ENCODE measurements around the gene FILIP1L. TPM values are rescaled to one million over a fixed set of nuclear protein-coding genes. Genes with fewer than 3 reads are reported as not detected.

Gene FILIP1L
- total RNA-seq, 1 experiment from 2014 or later = 3.7 TPM

- no peak for DNase-seq
- no peaks in the 10 kb centered on the region for H3K27me3 ChIP-seq
- no peak overlapping the region for H3K4me3 ChIP-seq
- peaks cover 15% of the 10 kb centered on the region for H3K36me3 ChIP-seq
- H3K9me3 ChIP-seq (replicated peaks) = no peaks in the 10 kb centered on the region
- peaks cover 32% of the 10 kb centered on the region for H3K4me1 ChIP-seq
- no peak overlapping the region for H3K27ac ChIP-seq
Measured at GRCh38 chr3:99863588-99863987, 250.7 kb downstream of the FILIP1L start.

DNA sequence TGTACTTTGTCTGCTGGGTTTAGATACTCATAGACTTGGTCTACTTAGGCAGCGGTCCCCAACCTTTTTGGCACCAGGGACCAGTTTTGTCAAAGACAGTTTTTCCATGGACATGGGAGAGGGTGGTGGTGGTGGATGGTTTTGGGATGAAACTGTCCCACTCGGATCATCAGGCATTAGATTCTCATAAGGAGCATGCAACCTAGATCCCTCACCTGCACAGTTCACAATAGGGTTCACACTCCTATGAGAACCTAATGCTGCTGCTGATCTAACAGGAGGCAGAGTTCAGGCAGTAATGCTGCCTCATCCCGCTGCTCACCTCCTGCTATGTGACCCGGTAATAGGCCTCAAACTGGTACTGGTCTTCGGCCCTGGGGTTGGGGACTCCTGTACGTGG lies 251.3 kb downstream of the FILIP1L start:
- H3K27me3 ChIP-seq = no peaks in the 10 kb centered on the region
- no peak for DNase-seq
- H3K27ac ChIP-seq = no peak overlapping the region
- H3K36me3 ChIP-seq = peaks cover 15% of the 10 kb centered on the region
- H3K4me1 ChIP-seq = peaks cover 34% of the 10 kb centered on the region
- H3K9me3 ChIP-seq (replicated peaks) = no peaks in the 10 kb centered on the region
- H3K4me3 ChIP-seq = no peak overlapping the region

DNA sequence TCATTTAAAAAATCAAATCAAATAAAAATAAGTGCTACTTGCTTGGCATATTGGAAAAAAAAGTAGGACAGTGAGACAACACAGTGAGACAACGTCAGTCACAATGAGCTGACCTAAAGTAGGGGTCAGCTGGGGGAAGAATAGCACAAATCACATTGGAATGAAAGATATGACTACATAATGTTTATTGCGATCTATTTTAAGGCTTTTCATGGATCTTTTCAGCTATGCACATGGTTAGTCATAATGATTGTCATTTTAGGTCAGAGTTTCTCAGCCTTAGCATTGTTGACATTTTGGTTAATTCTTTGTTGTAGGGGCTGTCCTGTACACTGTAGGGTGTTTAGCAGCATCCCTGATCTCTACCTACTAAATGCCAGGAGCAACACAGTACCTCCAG lies 252.1 kb downstream of the FILIP1L start:
- no peak for DNase-seq
- H3K27me3 ChIP-seq = no peaks in the 10 kb centered on the region
- H3K9me3 ChIP-seq (replicated peaks) = no peaks in the 10 kb centered on the region
- H3K4me3 ChIP-seq = no peak overlapping the region
- H3K36me3 ChIP-seq = peaks cover 17% of the 10 kb centered on the region
- peaks cover 27% of the 10 kb centered on the region for H3K4me1 ChIP-seq
- H3K27ac ChIP-seq = no peak overlapping the region

DNA sequence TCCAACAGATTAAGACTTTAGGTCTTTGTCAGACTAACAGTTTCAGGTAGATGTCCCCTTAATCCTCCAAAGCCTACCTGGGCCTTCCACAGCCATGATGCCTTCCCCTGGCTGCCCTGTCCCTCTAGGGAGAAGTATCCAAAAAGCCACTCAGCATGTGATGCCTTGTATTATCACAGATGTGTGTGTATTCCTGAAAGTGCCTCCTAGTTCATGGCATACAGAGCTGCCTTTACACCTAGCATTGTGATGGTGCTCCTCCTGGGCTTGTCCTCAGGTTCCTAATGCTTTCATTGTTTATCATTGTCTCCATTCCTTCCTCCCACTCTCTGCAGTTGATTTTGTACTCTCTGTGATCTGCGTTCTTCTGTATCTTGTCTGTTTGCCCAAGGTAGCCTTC lies 253.1 kb downstream of the FILIP1L start:
- Histone ChIP-seq H3K27ac (no peak overlapping the region), H3K9me3 (replicated peaks) (no peaks in the 10 kb centered on the region), H3K4me3 (no peak overlapping the region), H3K27me3 (no peaks in the 10 kb centered on the region), H3K36me3 (peaks cover 19% of the 10 kb centered on the region), H3K4me1 (peaks cover 17% of the 10 kb centered on the region)
- DNase-seq = no peak

DNA sequence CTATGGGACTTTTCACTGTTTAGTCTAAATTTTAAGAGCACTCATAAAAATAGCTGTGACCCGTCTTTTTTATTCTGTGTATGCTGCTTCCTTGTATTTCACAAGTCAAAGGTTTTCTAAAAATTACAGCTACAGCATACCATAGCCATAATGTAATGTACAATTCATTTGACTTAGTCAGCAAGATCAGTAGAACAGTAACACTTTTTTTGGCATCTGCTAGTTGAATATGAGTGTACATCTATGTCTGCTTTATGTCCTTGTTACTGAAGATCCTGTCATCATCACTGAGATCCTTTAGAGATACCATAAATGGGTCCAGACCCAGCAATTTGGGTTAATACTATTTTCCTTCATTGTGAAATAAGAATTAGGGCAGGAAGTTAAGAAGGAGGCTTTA lies 254.5 kb downstream of the FILIP1L start:
- Histone ChIP-seq H3K9me3 (replicated peaks) (no peaks in the 10 kb centered on the region), H3K36me3 (peaks cover 18% of the 10 kb centered on the region), H3K27ac (no peak overlapping the region), H3K4me1 (peaks cover 11% of the 10 kb centered on the region), H3K27me3 (no peaks in the 10 kb centered on the region), H3K4me3 (no peak overlapping the region)
- DNase-seq = no peak

DNA sequence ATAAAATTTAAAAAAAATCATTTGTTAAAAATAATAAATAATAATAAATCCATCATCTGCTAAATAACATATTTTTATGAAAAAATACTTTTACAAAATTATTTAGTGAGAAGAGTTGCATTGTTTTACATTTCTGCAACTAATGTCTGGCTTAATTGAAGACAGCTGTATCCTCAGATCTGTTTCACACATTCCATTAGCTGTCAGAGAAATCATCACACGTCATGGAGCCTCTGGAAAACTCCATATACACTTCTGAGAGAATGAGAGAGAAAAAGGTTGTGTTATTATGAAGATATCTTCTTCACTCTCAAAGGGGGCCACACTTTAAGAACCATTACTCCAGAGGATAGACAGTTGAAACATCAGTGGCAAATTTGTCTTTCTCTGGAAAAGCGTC lies 255.8 kb downstream of the FILIP1L start:
- Histone ChIP-seq H3K27me3 (no peaks in the 10 kb centered on the region), H3K4me3 (no peak overlapping the region), H3K9me3 (replicated peaks) (no peaks in the 10 kb centered on the region), H3K36me3 (peaks cover 15% of the 10 kb centered on the region), H3K27ac (no peak overlapping the region), H3K4me1 (peaks cover 11% of the 10 kb centered on the region)
- no peak for DNase-seq

GRCh38 chr3:99857278-99857677 lies 257.0 kb downstream of the FILIP1L start:
- peaks cover 9% of the 10 kb centered on the region; the same call in 1 of the 2 replicates for H3K36me3 ChIP-seq
- H3K4me1 ChIP-seq = peaks cover 11% of the 10 kb centered on the region
- H3K27me3 ChIP-seq = no peaks in the 10 kb centered on the region
- no peak overlapping the region for H3K4me3 ChIP-seq
- DNase-seq = no peak
- H3K27ac ChIP-seq = no peak overlapping the region
- H3K9me3 ChIP-seq (replicated peaks) = no peaks in the 10 kb centered on the region

- Histone ChIP-seq H3K36me3 (peaks cover 9% of the 10 kb centered on the region), H3K27ac (no peak overlapping the region), H3K4me3 (no peak overlapping the region), H3K9me3 (replicated peaks) (no peaks in the 10 kb centered on the region), H3K4me1 (peaks cover 11% of the 10 kb centered on the region), H3K27me3 (no peaks in the 10 kb centered on the region)
- no peak for DNase-seq
Measured at GRCh38 chr3:99856437-99857220, 257.7 kb downstream of the FILIP1L start.

DNA sequence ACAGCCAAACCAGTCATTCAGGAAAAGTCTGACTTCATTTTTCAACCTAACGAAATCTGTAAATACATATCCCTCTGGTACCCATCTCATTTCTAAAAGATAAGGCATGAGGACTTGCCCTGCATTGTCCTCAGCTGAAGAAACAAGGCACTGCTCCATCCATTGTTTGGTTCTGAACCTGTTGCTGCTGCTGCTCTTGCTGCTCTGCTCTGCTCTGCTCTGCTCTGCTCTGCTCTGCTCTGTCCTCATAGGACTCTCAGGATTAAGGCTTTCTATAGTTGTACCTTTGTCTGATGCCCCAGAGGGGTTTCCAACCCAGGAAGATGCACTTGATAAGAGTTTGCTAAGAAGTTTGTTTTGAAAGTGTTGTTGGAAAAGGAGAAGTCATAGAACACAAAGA lies 258.4 kb downstream of the FILIP1L start:
- peaks cover 9% of the 10 kb centered on the region for H3K36me3 ChIP-seq

GRCh38 chr3:99854756-99855298 lies 259.5 kb downstream of the FILIP1L start:
- H3K27me3 ChIP-seq = no peaks in the 10 kb centered on the region
- no peak overlapping the region for H3K4me3 ChIP-seq
- H3K9me3 ChIP-seq (replicated peaks) = no peaks in the 10 kb centered on the region
- peaks cover 8% of the 10 kb centered on the region for H3K4me1 ChIP-seq
- DNase-seq = no peak
- H3K27ac ChIP-seq = no peak overlapping the region
- peaks cover 12% of the 10 kb centered on the region for H3K36me3 ChIP-seq

More for the DNA sequence above, 258.4 kb downstream of the FILIP1L start:
- H3K27me3 ChIP-seq = no peaks in the 10 kb centered on the region
- H3K9me3 ChIP-seq (replicated peaks) = no peaks in the 10 kb centered on the region
- no peak for DNase-seq
- H3K27ac ChIP-seq = no peak overlapping the region
- no peak overlapping the region for H3K4me3 ChIP-seq
- H3K4me1 ChIP-seq = peaks cover 11% of the 10 kb centered on the region

- peaks cover 12% of the 10 kb centered on the region for H3K36me3 ChIP-seq
- no peak for DNase-seq
- H3K27ac ChIP-seq = no peak overlapping the region
- no peaks in the 10 kb centered on the region for H3K27me3 ChIP-seq
- no peaks in the 10 kb centered on the region for H3K9me3 ChIP-seq (replicated peaks)
- H3K4me1 ChIP-seq = no peaks in the 10 kb centered on the region; the same call in 1 of the 2 replicates
- H3K4me3 ChIP-seq = no peak overlapping the region
Measured at GRCh38 chr3:99852851-99853250, 261.4 kb downstream of the FILIP1L start.

- Histone ChIP-seq H3K4me3 (no peak overlapping the region), H3K27ac (no peak overlapping the region)
- DNase-seq = no peak
Measured at GRCh38 chr3:99851955-99852354, 262.3 kb downstream of the FILIP1L start.

GRCh38 chr3:99850608-99851007 lies 263.7 kb downstream of the FILIP1L start:
- Histone ChIP-seq H3K4me1 (no peaks in the 10 kb centered on the region; the same call in 1 of the 2 replicates), H3K9me3 (replicated peaks) (no peaks in the 10 kb centered on the region), H3K4me3 (no peak overlapping the region), H3K36me3 (peaks cover 4% of the 10 kb centered on the region; the same call in 1 of the 2 replicates), H3K27me3 (no peaks in the 10 kb centered on the region), H3K27ac (no peak overlapping the region)
- no peak for DNase-seq

More at GRCh38 chr3:99851955-99852354, 262.3 kb downstream of the FILIP1L start:
- Histone ChIP-seq H3K4me1 (no peaks in the 10 kb centered on the region; the same call in 1 of the 2 replicates), H3K27me3 (no peaks in the 10 kb centered on the region), H3K36me3 (peaks cover 7% of the 10 kb centered on the region; the same call in 1 of the 2 replicates), H3K9me3 (replicated peaks) (no peaks in the 10 kb centered on the region)

GRCh38 chr3:99848433-99848832 lies 265.9 kb downstream of the FILIP1L start:
- H3K4me3 ChIP-seq = no peak overlapping the region
- no peaks in the 10 kb centered on the region for H3K27me3 ChIP-seq
- H3K27ac ChIP-seq = no peak overlapping the region
- H3K36me3 ChIP-seq = peaks cover 4% of the 10 kb centered on the region; the same call in 1 of the 2 replicates
- DNase-seq = no peak
- H3K9me3 ChIP-seq (replicated peaks) = no peaks in the 10 kb centered on the region
- H3K4me1 ChIP-seq = no peaks in the 10 kb centered on the region; the same call in none of the 2 replicates

DNA sequence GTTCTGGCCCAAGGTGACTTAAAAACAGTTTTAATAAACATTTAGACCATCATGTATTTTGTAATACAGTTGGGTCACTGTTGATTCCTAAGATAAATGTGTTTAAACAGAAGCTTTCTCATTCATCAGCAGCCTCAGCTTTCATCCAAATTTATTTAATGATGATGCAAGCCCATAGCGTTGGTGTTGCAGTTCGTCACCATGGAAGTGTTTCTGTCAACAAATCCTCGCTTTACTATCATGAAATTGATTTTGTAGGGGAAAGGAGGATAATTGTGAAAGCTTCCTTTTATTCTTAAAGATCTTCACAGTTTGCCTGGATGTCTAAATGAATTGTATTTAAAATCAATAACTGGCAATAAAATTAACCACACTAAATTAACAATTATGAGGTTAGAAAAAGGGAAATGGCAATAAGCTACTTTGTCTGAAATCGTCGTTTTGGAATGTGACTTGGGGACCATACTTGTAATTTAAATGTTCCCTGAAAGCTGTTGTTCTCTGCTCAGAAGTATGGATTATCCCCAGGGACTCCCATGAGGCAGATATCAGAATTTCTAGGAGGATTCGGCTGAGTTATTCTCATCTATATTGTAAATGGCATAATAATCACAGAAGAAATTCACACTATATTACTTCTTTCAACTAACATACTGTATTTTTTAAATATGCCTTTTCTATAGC lies 267.7 kb downstream of the FILIP1L start:
- no peak for DNase-seq
- no peak overlapping the region for H3K27ac ChIP-seq
- H3K4me3 ChIP-seq = no peak overlapping the region
- no peaks in the 10 kb centered on the region for H3K9me3 ChIP-seq (replicated peaks)
- peaks cover 5% of the 10 kb centered on the region for H3K4me1 ChIP-seq
- peaks cover 4% of the 10 kb centered on the region; the same call in 1 of the 2 replicates for H3K36me3 ChIP-seq
- no peaks in the 10 kb centered on the region for H3K27me3 ChIP-seq
